ENCODE results near the gene FCHSD2. TPM values are rescaled to one million over a fixed set of nuclear protein-coding genes. Genes with fewer than 3 reads are reported as not detected.

FCHSD2 gene
- total and polyA plus RNA-seq, 2 of the 8 experiments (the other 6 are each of a cell fraction or from before 2014, with no cell fraction given), result 4.1 to 7.8 TPM

DNA sequence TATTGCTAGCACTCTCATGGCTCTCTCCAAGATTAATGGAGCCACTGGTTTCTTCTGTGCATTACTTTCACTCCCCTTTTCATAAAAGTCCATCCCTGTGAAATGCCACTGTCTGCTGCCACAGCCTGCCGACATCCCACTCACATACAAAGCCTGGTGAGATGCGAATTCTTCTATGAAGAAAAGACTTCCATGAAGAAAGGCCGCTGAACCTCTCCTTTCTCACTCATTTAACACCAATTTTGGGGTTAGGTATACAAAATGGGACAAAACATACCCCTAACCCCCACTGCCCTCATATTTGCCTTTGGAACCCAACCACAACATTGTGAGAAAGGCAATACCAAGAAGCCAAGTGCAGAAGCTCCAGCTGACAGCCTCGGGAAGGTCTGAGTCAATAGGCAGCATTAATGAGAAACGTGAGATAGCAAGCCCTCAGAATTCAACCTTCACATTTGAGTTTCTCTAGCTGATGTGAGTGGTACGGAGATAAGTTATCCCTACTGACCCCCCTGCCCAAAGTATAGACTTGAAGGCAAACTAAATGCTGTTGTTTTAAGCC, 171.5 kb downstream of the FCHSD2 start (continued):
- TF ChIP-seq SAP30 (IDR thresholded peaks at IDR 0.05; ENCODE audit: insufficient read depth, insufficient replicate concordance, low read length) (no peak), TAF1 (IDR thresholded peaks at IDR 0.05; ENCODE audit: low read depth, low read length) (no peak), CHD2 (IDR thresholded peaks at IDR 0.05; ENCODE audit: low read length) (no peak), SRF (IDR thresholded peaks at IDR 0.05; ENCODE audit: low read depth, low read length) (no peak)
